ENCODE data around the gene STPG4.
"Not testable (repeated sequence)": the region's sequence is repeated elsewhere in the genome, so short reads cannot be mapped to it uniquely, and the experiment has no call there.

Gene STPG4

GRCh38 chr2:47119001-47119400, 36.1 kb downstream of the STPG4 start:
- in situ Hi-C loops (cut with MboI; ENCODE audit: low pct_unique_long_range_greater_than_20kb, low sequenced_read_pairs, unreplicated experiment): no loop called here
- no peak for DNase-seq (ENCODE audit: low spot score)
- no peak for TF ChIP-seq CTCF (IDR thresholded peaks at IDR 0.05; ENCODE audit: extremely low read depth, insufficient read depth, missing control alignments)

- no peak for TF ChIP-seq CTCF (IDR thresholded peaks at IDR 0.05; ENCODE audit: extremely low read depth, insufficient read depth, missing control alignments)
- in situ Hi-C loops (cut with MboI; ENCODE audit: low pct_unique_long_range_greater_than_20kb, low sequenced_read_pairs, unreplicated experiment): no loop called here
- no peak for DNase-seq (ENCODE audit: low spot score)
Measured at GRCh38 chr2:47118581-47118980, 36.5 kb downstream of the STPG4 start.

GRCh38 chr2:47112665-47113435, 42.3 kb downstream of the STPG4 start:
- no peak for DNase-seq (ENCODE audit: low spot score)
- in situ Hi-C loops (cut with MboI; ENCODE audit: low pct_unique_long_range_greater_than_20kb, low sequenced_read_pairs, unreplicated experiment): no loop called here
- TF ChIP-seq CTCF (IDR thresholded peaks at IDR 0.05; ENCODE audit: extremely low read depth, insufficient read depth, missing control alignments): no peak

- DNase-seq (ENCODE audit: low spot score): no peak
- TF ChIP-seq CTCF (IDR thresholded peaks at IDR 0.05; ENCODE audit: extremely low read depth, insufficient read depth, missing control alignments): no peak
- in situ Hi-C loops (cut with MboI; ENCODE audit: low pct_unique_long_range_greater_than_20kb, low sequenced_read_pairs, unreplicated experiment): no loop called here
Measured at GRCh38 chr2:47109680-47110079, 45.4 kb downstream of the STPG4 start.

- in situ Hi-C loops (cut with MboI; ENCODE audit: low pct_unique_long_range_greater_than_20kb, low sequenced_read_pairs, unreplicated experiment): no loop called here
- no peak for TF ChIP-seq CTCF (IDR thresholded peaks at IDR 0.05; ENCODE audit: extremely low read depth, insufficient read depth, missing control alignments)
- no peak for DNase-seq (ENCODE audit: low spot score)
Measured at GRCh38 chr2:47109007-47109375, 46.1 kb downstream of the STPG4 start.

GRCh38 chr2:47108267-47109006, 46.7 kb downstream of the STPG4 start:
- DNase-seq (ENCODE audit: low spot score): not testable (repeated sequence)

GRCh38 chr2:47107201-47107600, 47.9 kb downstream of the STPG4 start:
- DNase-seq (ENCODE audit: low spot score); in situ Hi-C loops (cut with MboI; ENCODE audit: low pct_unique_long_range_greater_than_20kb, low sequenced_read_pairs, unreplicated experiment): not testable (repeated sequence)

More at GRCh38 chr2:47108267-47109006, 46.7 kb downstream of the STPG4 start:
- in situ Hi-C loops (cut with MboI; ENCODE audit: low pct_unique_long_range_greater_than_20kb, low sequenced_read_pairs, unreplicated experiment): not testable (repeated sequence)

GRCh38 chr2:47106231-47106630, 48.9 kb downstream of the STPG4 start:
- in situ Hi-C loops (cut with MboI; ENCODE audit: low pct_unique_long_range_greater_than_20kb, low sequenced_read_pairs, unreplicated experiment); DNase-seq (ENCODE audit: low spot score): not testable (repeated sequence)

- DNase-seq (ENCODE audit: low spot score); in situ Hi-C loops (cut with MboI; ENCODE audit: low pct_unique_long_range_greater_than_20kb, low sequenced_read_pairs, unreplicated experiment): not testable (repeated sequence)
Measured at GRCh38 chr2:47099712-47100111, 55.4 kb downstream of the STPG4 start.
